ENCODE data around the gene SMC3. TPM values are rescaled to one million over a fixed set of nuclear protein-coding genes. Genes with fewer than 3 reads are reported as not detected.

Gene SMC3
- total RNA-seq, 3 donors from 2014 or later: 26.6 to 37.8 (median 37.0) TPM

DNA sequence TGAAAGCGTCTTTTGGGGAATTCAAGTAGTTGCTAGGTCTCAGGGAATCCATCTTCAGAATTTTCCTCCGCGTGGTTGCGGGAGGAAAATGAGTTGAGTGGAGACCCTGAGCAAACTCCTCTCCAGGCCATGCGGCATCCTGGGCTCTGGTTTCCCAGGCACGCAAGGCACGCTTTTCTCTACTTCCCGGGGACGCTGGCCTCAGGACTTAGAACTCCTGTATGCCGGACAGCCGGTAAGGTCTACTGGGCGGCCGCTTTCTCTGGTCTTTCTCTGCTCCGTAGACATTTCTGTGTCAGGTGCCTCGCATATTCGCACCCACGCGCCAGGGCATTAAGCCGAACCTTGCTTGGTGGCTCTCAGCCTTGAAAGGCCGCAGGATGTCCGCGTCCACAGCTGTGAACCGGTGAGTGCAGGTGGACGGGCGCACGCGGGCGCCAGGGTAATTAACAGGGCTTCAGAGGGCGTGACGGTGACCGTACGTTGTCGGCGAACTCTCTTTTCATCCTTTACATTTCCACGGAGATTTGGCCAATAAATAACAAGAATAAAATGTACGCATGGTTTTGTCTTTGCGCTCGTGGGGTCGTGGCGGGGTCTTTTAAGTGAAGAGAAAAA is 75.6 kb downstream of the SMC3 start:
- peaks cover 5 to 8% of the 10 kb centered on the region in 2 donors for H3K4me1 ChIP-seq
- no peak overlapping the region for H3K27ac ChIP-seq
- TF ChIP-seq POLR2AphosphoS5 (IDR thresholded peaks at IDR 0.05) (no peak), POLR2A (IDR thresholded peaks at IDR 0.05) (no peak)
- TF ChIP-seq, protein P1, sequence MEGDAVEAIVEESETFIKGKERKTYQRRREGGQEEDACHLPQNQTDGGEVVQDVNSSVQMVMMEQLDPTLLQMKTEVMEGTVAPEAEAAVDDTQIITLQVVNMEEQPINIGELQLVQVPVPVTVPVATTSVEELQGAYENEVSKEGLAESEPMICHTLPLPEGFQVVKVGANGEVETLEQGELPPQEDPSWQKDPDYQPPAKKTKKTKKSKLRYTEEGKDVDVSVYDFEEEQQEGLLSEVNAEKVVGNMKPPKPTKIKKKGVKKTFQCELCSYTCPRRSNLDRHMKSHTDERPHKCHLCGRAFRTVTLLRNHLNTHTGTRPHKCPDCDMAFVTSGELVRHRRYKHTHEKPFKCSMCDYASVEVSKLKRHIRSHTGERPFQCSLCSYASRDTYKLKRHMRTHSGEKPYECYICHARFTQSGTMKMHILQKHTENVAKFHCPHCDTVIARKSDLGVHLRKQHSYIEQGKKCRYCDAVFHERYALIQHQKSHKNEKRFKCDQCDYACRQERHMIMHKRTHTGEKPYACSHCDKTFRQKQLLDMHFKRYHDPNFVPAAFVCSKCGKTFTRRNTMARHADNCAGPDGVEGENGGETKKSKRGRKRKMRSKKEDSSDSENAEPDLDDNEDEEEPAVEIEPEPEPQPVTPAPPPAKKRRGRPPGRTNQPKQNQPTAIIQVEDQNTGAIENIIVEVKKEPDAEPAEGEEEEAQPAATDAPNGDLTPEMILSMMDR (IDR thresholded peaks at IDR 0.05): no peak
- peak overlapping the region; percentile 49 to 77 (median 62) for H3K4me3 ChIP-seq
- H3K36me3 ChIP-seq: no peaks in the 10 kb centered on the region
- H3K9me3 ChIP-seq: no peaks in the 10 kb centered on the region
- no peak for DNase-seq (ENCODE audit: low spot score in 2 of 2)
- intact Hi-C loops (cut with DNase I; ENCODE audit: low total_unique reads): no loop called here
- peaks cover 11 to 57% of the 10 kb centered on the region in 2 donors for H3K27me3 ChIP-seq

DNA sequence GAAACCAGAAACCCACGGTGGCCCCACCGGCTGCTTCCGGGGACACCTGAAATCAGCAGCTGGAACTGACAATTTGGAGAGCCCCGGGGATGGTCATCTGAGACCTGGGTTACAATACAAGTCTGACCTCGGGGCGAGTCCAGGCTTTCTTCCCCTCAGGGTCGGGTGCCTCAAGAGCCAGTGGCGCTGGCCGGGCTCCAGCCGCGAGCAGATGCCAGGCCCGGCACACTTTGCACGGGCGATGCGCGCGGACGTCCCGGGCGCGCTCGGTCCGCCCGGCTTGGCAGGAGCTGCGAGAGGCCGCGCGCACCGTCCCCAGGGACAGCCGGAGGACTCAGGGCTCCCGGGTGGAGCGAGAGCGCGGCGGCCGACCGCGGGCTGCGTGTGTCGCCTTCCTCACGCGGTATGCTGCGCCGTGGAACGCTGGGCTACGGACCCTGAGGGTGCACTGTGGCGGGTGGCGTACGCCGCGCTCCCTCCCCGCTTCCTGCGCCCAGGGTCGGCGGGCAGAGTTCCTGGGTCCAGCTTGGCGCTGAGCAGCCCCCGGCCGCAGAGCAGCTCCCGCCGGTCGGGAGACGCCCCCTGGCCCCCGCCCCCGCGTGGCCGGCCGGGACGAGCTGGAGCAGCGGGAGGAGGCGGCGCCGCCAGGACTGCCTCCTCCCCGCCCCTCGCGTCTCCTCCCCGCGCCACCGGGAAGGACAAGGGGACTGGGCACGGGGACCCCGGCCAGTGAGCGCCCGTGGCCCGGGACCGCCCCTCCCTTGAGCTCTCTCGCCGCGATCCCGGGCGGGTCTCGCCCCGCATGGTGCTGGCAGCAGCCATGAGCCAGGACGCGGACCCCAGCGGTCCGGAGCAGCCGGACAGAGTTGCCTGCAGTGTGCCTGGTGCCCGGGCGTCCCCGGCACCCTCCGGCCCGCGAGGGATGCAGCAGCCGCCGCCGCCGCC is 76.4 kb downstream of the SMC3 start, which contains the start of gene RBM20:
Gene RBM20 (plus strand): TSS at position 684 of the 945 bp plus-strand sequence. CDS start 119 bp downstream, at position 803.
- no peak for DNase-seq (ENCODE audit: low spot score in 2 of 2)
- intact Hi-C loops (cut with DNase I; ENCODE audit: low total_unique reads): no loop called here
- peaks cover 11 to 56% of the 10 kb centered on the region in 2 donors for H3K27me3 ChIP-seq
- no peaks in the 10 kb centered on the region for H3K36me3 ChIP-seq
- H3K4me1 ChIP-seq: peaks cover 5 to 8% of the 10 kb centered on the region in 2 donors
- no peaks in the 10 kb centered on the region for H3K9me3 ChIP-seq
- no peak for TF ChIP-seq POLR2AphosphoS5 (IDR thresholded peaks at IDR 0.05)
- no peak for TF ChIP-seq POLR2A (IDR thresholded peaks at IDR 0.05)
- TF ChIP-seq, protein P1 (IDR thresholded peaks at IDR 0.05): no peak
- no peak within 1 kb of the TSS for H3K27ac ChIP-seq
- H3K4me3 ChIP-seq: peak within 1 kb of the TSS; percentile 49 to 77 (median 62)

DNA sequence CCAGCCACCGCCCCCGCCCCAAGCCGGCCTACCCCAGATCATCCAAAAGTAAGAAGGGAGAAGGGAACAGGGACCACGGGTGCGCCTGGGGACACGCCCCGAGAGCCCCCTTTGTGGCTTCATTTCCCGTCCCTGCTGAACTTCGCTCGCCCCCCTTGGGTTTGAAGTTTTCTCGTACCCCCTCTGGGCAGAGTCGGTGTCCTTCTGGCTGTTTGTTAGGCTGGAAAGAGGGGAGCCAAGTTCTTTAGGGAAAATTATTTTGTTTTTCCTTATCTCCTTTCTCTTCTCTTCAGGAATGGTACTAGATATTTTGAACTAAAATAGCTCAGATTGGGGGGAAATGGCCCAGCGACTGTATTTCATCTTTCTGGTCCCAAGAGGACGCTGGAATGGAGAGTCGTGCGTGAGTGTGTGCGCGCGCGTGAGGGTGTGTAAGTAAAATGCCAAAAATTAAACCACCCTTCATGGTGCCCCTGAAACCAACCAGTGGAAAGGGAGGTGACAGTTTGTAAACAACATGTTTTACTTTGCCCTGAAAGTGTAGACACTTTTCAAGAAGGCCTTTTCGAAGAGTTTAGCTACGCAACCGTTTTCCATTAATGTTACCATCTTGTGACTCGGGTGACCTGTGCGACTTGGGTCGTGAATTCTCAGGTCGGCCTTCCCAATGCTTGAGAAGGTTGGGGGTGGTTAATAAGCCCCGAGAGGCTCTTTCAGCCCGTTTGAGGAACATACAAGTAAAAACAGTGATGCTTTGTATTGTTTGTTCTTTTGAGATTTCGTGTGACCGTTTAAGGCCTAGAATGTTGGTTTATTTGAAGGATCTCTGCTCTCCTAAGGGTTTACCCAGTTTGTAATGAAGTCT is 77.3 kb downstream of the SMC3 start:
- Histone ChIP-seq H3K36me3 (no peaks in the 10 kb centered on the region), H3K27ac (no peak overlapping the region), H3K9me3 (no peaks in the 10 kb centered on the region), H3K27me3 (peaks cover 11 to 56% of the 10 kb centered on the region in 2 donors), H3K4me1 (peaks cover 5 to 8% of the 10 kb centered on the region in 2 donors), H3K4me3 (peak overlapping the region; percentile 49 to 77 (median 62))
- no peak for DNase-seq (ENCODE audit: low spot score in 2 of 2)
- TF ChIP-seq POLR2AphosphoS5 (IDR thresholded peaks at IDR 0.05): no peak
- no peak for TF ChIP-seq POLR2A (IDR thresholded peaks at IDR 0.05)
- TF ChIP-seq, protein P1 (IDR thresholded peaks at IDR 0.05): no peak
- intact Hi-C loops (cut with DNase I; ENCODE audit: low total_unique reads): no loop called here

DNA sequence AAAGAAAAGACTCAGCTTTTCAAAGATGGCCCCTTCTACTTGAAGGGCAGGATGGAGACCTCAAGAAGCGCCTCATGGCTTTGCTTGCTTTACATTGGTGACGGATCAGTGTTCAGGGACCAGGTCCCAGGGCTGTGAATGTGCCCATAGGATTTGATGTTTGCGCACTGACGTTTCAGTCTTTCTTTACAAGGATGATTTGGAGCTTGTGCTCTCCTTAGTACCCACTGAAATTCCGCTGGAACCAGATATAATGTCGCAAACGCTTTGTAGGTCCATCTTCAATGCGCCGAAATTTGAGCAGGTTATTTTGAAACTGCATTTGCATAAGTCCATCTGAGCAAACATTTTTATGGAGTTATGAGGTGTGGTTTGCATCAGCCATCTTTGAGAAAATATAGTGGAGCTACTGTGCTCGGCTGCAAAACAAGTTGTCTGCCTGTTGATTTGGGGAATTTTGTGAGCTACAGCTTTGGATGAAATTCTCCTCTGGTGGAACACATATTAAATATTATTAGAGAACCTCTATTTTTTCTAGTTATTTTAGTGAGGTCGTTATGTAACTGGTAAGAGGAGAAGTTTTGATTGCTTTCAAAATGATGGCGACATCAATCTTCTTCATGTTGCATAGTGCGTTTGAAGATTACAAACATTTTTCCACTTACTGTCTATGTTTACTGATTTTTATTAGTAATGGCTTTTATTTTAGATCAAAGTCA is 79.1 kb downstream of the SMC3 start:
- Histone ChIP-seq H3K9me3 (no peaks in the 10 kb centered on the region), H3K27ac (no peak overlapping the region), H3K36me3 (no peaks in the 10 kb centered on the region), H3K4me3 (no peak overlapping the region), H3K27me3 (peaks cover 11 to 50% of the 10 kb centered on the region in 2 donors), H3K4me1 (peaks cover 5 to 8% of the 10 kb centered on the region in 2 donors)
- intact Hi-C loops (cut with DNase I; ENCODE audit: low total_unique reads): no loop called here
- TF ChIP-seq POLR2A (IDR thresholded peaks at IDR 0.05): no peak
- TF ChIP-seq, protein P1 (IDR thresholded peaks at IDR 0.05): no peak
- no peak for TF ChIP-seq POLR2AphosphoS5 (IDR thresholded peaks at IDR 0.05)
- DNase-seq (ENCODE audit: low spot score in 2 of 2): no peak

Measured in breast epithelium (tissue), 4 donors.